DND-41 (cell line): ENCODE data around the gene MOCOS.

Source experiments
- EZH2 ChIP-seq: IDR thresholded peaks from 3 replicates; pipeline ENCODE4 v1.6.1; 2012; ENCODE audit warnings: borderline replicate concordance, low read depth, mild to moderate bottlenecking, moderate library complexity, low read length, inconsistent platforms; ENCODE audit not compliant: severe bottlenecking
- TF ChIP-seq, protein P1 (sequence below): IDR thresholded peaks from 2 replicates; pipeline ENCODE4 v1.5.1; 2012; ENCODE audit warnings: borderline replicate concordance, low read length, moderate library complexity, mild to moderate bottlenecking; ENCODE audit not compliant: poor library complexity, severe bottlenecking; ENCODE audit errors: extremely low read depth

DNA sequence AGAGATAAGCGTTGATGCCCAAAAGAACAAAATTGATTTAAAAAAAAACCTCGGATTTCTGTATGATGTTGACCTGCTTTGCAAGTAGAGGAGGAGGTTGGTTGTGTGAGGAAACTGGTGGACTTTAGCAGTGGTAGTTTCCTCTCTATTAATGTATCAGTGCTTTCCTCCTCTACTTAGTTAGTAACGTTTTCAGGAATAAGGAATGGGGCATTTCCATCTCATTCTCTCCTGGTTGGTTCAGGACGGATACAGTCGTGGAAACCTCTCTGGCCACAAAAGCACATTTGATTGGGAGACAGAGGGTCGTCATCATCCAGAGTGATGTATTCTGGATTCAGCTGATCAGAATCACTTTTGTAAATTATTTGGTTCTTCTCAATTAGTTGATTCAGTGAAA lies 111.7 kb downstream of the MOCOS start:
- TF ChIP-seq, protein P1, sequence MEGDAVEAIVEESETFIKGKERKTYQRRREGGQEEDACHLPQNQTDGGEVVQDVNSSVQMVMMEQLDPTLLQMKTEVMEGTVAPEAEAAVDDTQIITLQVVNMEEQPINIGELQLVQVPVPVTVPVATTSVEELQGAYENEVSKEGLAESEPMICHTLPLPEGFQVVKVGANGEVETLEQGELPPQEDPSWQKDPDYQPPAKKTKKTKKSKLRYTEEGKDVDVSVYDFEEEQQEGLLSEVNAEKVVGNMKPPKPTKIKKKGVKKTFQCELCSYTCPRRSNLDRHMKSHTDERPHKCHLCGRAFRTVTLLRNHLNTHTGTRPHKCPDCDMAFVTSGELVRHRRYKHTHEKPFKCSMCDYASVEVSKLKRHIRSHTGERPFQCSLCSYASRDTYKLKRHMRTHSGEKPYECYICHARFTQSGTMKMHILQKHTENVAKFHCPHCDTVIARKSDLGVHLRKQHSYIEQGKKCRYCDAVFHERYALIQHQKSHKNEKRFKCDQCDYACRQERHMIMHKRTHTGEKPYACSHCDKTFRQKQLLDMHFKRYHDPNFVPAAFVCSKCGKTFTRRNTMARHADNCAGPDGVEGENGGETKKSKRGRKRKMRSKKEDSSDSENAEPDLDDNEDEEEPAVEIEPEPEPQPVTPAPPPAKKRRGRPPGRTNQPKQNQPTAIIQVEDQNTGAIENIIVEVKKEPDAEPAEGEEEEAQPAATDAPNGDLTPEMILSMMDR = no peak
- no peak for TF ChIP-seq EZH2
